ENCODE measurements around the gene TMEM131. TPM values are rescaled to one million over a fixed set of nuclear protein-coding genes. Genes with fewer than 3 reads are reported as not detected.

Gene TMEM131
- total RNA-seq, 1 experiment from 2014 or later = 7.4 TPM

GRCh38 chr2:97708608-97709007 lies 287.1 kb downstream of the TMEM131 start:
- in situ Hi-C loops (cut with HindIII; ENCODE audit: low sequenced_read_pairs) = no loop called here
- no peak for DNase-seq (ENCODE audit: low spot score)

- in situ Hi-C loops (cut with HindIII; ENCODE audit: low sequenced_read_pairs) = no loop called here
- DNase-seq (ENCODE audit: low spot score) = no peak
Measured at GRCh38 chr2:97708048-97708380, 287.7 kb downstream of the TMEM131 start.

- DNase-seq (ENCODE audit: low spot score) = no peak
- in situ Hi-C loops (cut with HindIII; ENCODE audit: low sequenced_read_pairs) = no loop called here
Measured at GRCh38 chr2:97707362-97708047, 288.2 kb downstream of the TMEM131 start.

GRCh38 chr2:97706708-97707345 lies 288.9 kb downstream of the TMEM131 start:
- DNase-seq (ENCODE audit: low spot score) = no peak
- in situ Hi-C loops (cut with HindIII; ENCODE audit: low sequenced_read_pairs) = no loop called here

Other genes starting within 250 kb of the TMEM131 start
- gene VWA3B, start 91.2 kb upstream of the TMEM131 start, total RNA-seq (2014; rRNA removed; shearing (Covaris generic)) = not detected in 2 replicates

All from G401 (cell line).